Liver (tissue), 9 donors: Measurements from ENCODE around the gene POLR2L. TPM values are rescaled to one million over a fixed set of nuclear protein-coding genes. Genes with fewer than 3 reads are reported as not detected.

Experiments
- DNase-seq: peaks from one replicate; pipeline ENCODE4 v3.0.0-alpha.2; 2017; ENCODE audit warnings: low spot score
- H3K27ac ChIP-seq, 2 donors: one replicate each; pipeline ENCODE4 v1.7.0; 2013; ENCODE audit warnings: inconsistent platforms in 2 of 2, low read length in 2 of 2, control low read depth in 1 of 2, low read depth in 1 of 2, mild to moderate bottlenecking in 1 of 2
- H3K27me3 ChIP-seq, 4 donors: one replicate each; pipeline versions ENCODE4 v1.6.1 to v1.7.0; 2013; ENCODE audit warnings: low read length in 3 of 4, inconsistent platforms in 1 of 4, mild to moderate bottlenecking in 1 of 4, moderate library complexity in 1 of 4; ENCODE audit not compliant: control insufficient read depth in 4 of 4, insufficient read depth in 4 of 4
- H3K36me3 ChIP-seq, 4 donors: one replicate each; pipeline versions ENCODE4 v1.6.1 to v1.7.0; 2013; ENCODE audit warnings: low read length in 3 of 4, mild to moderate bottlenecking in 3 of 4, low read depth in 1 of 4, moderate library complexity in 1 of 4; ENCODE audit not compliant: control insufficient read depth in 4 of 4, insufficient read depth in 3 of 4
- H3K4me1 ChIP-seq, 4 donors: one replicate each; pipeline versions ENCODE4 v1.6.1 to v1.7.0; 2013; ENCODE audit warnings: low read length in 3 of 4, mild to moderate bottlenecking in 3 of 4, moderate library complexity in 1 of 4; ENCODE audit not compliant: control insufficient read depth in 4 of 4, insufficient read depth in 4 of 4
- H3K4me3 ChIP-seq, 3 donors: one replicate each; pipeline versions ENCODE4 v1.6.1 to v1.7.0; 2013; ENCODE audit warnings: low read length in 3 of 3, control low read depth in 1 of 3, low read depth in 1 of 3, mild to moderate bottlenecking in 1 of 3
- H3K9ac ChIP-seq, 2 donors: one replicate each; pipeline ENCODE4 v1.7.0; 2013; ENCODE audit warnings: low read length in 2 of 2, mild to moderate bottlenecking in 2 of 2, moderate library complexity in 2 of 2, control low read depth in 1 of 2, low read depth in 1 of 2
- H3K9me3 ChIP-seq, 4 donors: one replicate each; pipeline versions ENCODE4 v1.6.1 to v1.7.0; 2013; ENCODE audit warnings: low read length in 3 of 4; ENCODE audit not compliant: control insufficient read depth in 4 of 4
- FOXA1 ChIP-seq: IDR thresholded peaks from 2 replicates; pipeline ENCODE4 v1.6.1; 2016; ENCODE audit warnings: antibody characterized with exemption
- FOXA2 ChIP-seq: IDR thresholded peaks from 2 replicates; pipeline ENCODE4 v1.6.1; 2016; ENCODE audit warnings: antibody characterized with exemption
- HNF4G ChIP-seq: IDR thresholded peaks from 2 replicates; pipeline ENCODE4 v1.6.1; 2016; ENCODE audit warnings: antibody characterized with exemption
- JUND ChIP-seq, 2 donors: IDR thresholded peaks; 2 replicates each; pipeline ENCODE4 v1.6.1; 2016; ENCODE audit warnings: antibody characterized with exemption in 2 of 2
- NR2F2 ChIP-seq: IDR thresholded peaks from 2 replicates; pipeline ENCODE4 v1.6.1; 2016; ENCODE audit warnings: antibody characterized with exemption
- RAD21 ChIP-seq, 2 donors: IDR thresholded peaks; 2 replicates each; pipeline ENCODE4 v1.6.1; 2016; ENCODE audit warnings: antibody characterized with exemption in 2 of 2, mild to moderate bottlenecking in 2 of 2
- SP1 ChIP-seq: IDR thresholded peaks from 2 replicates; pipeline ENCODE4 v1.6.1; 2018; ENCODE audit warnings: antibody characterized with exemption, mild to moderate bottlenecking
- TAF1 ChIP-seq: conservative IDR thresholded peaks from 2 replicates; pipeline ENCODE4 v1.6.1; 2016; ENCODE audit warnings: antibody characterized with exemption, mild to moderate bottlenecking
- YY1 ChIP-seq: IDR thresholded peaks from 2 replicates; pipeline ENCODE4 v1.6.1; 2016; ENCODE audit warnings: antibody characterized with exemption, mild to moderate bottlenecking
- WGBS: extraction: QIAGEN DNeasy Blood & Tissue Kit; methylation state at CpG from one replicate; pipeline ENCODE4 v1.1.7; 2013; 5-methylcytosine and 5-hydroxymethylcytosine counted together
- polyA plus RNA-seq, 2 donors: library from polyadenylated mRNA; stranded (reverse) in 1 of 2; unstranded in 1 of 2; fragments of 200-250 nt in 1 of 2; fragments of >200 nt in 1 of 2; fragmentation: Nextera tagmentation in 1 of 2; extraction: Ambion mirVana in 1 of 2; gene quantifications; one replicate each; pipeline versions ENCODE4 v1.2.1 to v1.2.3, GENCODE V29; 2013 to 2015
- total RNA-seq, 2 donors: library from RNA; depleted of rRNA; stranded (reverse); fragments of >200 nt; gene quantifications; one replicate each; pipeline ENCODE4 v1.2.3, GENCODE V29; 2014
- TF ChIP-seq, protein P1 (sequence below): IDR thresholded peaks from 2 replicates; pipeline ENCODE4 v1.6.1; 2016; ENCODE audit warnings: antibody characterized with exemption
- TF ChIP-seq, protein P2 (sequence below): IDR thresholded peaks from 2 replicates; pipeline ENCODE4 v1.6.1; 2016; ENCODE audit warnings: antibody characterized with exemption
- TF ChIP-seq, protein P3 (sequence below): IDR thresholded peaks from 2 replicates; pipeline ENCODE4 v1.6.1; 2016; ENCODE audit warnings: antibody characterized with exemption
- TF ChIP-seq, protein P4 (sequence below): fragments of 150-350 bp; IDR thresholded peaks from 2 replicates; pipeline ENCODE4 v1.5.1; 2017; ENCODE audit warnings: improper control_type of control experiment, low read depth, low read length; ENCODE audit not compliant: missing input control
- TF ChIP-seq, protein P5 (sequence below): IDR thresholded peaks from 2 replicates; pipeline ENCODE4 v1.6.1; 2016; ENCODE audit warnings: antibody characterized with exemption, mild to moderate bottlenecking
- donor health status: healthy.
- donor health status: healthy.
- donor health status: healthy.
- donor health status: healthy.
- donor health status: healthy.

POLR2L gene
- total and polyA plus RNA-seq, 4 donors = 28.1 to 230 (median 106) TPM

DNA sequence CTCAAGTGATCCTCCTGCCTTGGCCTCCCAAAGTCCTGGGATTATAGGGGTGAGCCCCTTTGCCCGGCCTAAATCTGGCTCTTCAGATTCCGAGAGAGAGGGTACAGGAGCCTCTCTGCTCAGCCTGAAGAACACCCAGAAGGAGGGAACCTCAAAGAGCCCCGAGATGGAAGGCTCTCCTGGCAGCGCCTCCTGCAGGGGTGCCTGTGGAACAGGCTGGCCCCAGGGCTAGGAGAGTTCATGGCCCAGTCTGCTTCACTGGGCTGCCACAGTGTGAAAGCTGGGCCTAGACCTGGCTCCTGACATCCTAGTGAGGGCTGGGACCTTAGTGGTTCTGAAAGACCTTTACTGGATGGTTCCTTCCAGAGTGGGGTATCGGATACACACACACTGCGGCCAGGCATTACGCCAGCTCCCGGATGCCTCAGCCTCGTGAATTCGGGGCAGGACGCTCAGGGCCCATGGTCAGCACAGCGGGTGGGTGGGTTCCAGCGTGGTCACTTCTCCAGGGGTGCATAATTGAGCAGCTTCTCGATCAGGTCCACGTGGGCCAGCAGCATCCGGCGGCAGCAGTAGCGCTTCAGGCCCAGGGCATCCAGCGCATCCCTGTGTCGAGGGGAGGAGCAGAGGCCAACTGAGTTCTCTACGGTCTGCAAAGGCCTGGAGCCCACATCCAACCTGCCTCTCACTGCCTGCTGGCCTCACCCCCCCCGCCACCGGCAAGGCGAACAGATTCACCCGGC lies 2.3 kb downstream of the POLR2L start:
- peaks cover 5 to 28% (median 11%) of the 10 kb centered on the region in 4 donors for H3K36me3 ChIP-seq
- TF ChIP-seq RAD21 (IDR thresholded peaks at IDR 0.05) = peak in 1 of 2 donors; percentile 7
- TF ChIP-seq, protein P1, sequence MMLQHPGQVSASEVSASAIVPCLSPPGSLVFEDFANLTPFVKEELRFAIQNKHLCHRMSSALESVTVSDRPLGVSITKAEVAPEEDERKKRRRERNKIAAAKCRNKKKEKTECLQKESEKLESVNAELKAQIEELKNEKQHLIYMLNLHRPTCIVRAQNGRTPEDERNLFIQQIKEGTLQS = no peak
- no peaks in the 10 kb centered on the region for H3K9me3 ChIP-seq
- H3K9ac ChIP-seq = no peak overlapping the region
- H3K27me3 ChIP-seq = no peaks in the 10 kb centered on the region
- DNase-seq = no peak
- H3K27ac ChIP-seq = no peak overlapping the region
- H3K4me3 ChIP-seq = no peak overlapping the region
- 88% methylated on average over 25 of the region's 25 CpGs for WGBS
- H3K4me1 ChIP-seq = peaks cover 28 to 55% (median 38%) of the 10 kb centered on the region in 4 donors

DNA sequence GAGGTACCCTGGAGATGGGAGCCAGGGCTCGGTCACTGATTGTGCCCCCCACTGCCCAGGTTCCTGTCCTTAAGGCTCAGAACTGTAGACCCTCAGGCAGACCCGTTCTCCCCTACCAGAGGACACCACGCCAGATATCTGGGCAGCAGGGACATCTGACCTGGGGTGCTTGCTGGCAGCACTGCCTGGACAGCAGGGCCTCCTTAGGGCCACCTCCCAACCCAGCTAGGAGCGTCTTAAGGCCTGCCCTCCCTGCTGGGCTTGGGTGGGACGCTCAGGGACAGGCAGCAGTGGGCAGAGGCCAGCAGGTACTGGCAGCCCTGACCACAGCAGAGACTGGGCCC lies 3.1 kb downstream of the POLR2L start:
- DNase-seq = no peak
- no peaks in the 10 kb centered on the region for H3K9me3 ChIP-seq
- no peak overlapping the region for H3K9ac ChIP-seq
- H3K4me1 ChIP-seq = peaks cover 31 to 56% (median 39%) of the 10 kb centered on the region in 4 donors
- no peak overlapping the region for H3K27ac ChIP-seq
- TF ChIP-seq FOXA2 (no peak), NR2F2 (no peak), HNF4G (no peak), YY1 (no peak), TAF1 (no peak), FOXA1 (no peak), SP1 (no peak), JUND (IDR thresholded peaks at IDR 0.05) (no peak)
- TF ChIP-seq, protein P2, sequence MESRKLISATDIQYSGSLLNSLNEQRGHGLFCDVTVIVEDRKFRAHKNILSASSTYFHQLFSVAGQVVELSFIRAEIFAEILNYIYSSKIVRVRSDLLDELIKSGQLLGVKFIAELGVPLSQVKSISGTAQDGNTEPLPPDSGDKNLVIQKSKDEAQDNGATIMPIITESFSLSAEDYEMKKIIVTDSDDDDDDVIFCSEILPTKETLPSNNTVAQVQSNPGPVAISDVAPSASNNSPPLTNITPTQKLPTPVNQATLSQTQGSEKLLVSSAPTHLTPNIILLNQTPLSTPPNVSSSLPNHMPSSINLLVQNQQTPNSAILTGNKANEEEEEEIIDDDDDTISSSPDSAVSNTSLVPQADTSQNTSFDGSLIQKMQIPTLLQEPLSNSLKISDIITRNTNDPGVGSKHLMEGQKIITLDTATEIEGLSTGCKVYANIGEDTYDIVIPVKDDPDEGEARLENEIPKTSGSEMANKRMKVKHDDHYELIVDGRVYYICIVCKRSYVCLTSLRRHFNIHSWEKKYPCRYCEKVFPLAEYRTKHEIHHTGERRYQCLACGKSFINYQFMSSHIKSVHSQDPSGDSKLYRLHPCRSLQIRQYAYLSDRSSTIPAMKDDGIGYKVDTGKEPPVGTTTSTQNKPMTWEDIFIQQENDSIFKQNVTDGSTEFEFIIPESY = no peak
- TF ChIP-seq, protein P3, sequence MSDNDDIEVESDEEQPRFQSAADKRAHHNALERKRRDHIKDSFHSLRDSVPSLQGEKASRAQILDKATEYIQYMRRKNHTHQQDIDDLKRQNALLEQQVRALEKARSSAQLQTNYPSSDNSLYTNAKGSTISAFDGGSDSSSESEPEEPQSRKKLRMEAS = no peak
- TF ChIP-seq, protein P4, sequence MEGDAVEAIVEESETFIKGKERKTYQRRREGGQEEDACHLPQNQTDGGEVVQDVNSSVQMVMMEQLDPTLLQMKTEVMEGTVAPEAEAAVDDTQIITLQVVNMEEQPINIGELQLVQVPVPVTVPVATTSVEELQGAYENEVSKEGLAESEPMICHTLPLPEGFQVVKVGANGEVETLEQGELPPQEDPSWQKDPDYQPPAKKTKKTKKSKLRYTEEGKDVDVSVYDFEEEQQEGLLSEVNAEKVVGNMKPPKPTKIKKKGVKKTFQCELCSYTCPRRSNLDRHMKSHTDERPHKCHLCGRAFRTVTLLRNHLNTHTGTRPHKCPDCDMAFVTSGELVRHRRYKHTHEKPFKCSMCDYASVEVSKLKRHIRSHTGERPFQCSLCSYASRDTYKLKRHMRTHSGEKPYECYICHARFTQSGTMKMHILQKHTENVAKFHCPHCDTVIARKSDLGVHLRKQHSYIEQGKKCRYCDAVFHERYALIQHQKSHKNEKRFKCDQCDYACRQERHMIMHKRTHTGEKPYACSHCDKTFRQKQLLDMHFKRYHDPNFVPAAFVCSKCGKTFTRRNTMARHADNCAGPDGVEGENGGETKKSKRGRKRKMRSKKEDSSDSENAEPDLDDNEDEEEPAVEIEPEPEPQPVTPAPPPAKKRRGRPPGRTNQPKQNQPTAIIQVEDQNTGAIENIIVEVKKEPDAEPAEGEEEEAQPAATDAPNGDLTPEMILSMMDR = no peak
- TF ChIP-seq, protein P5, sequence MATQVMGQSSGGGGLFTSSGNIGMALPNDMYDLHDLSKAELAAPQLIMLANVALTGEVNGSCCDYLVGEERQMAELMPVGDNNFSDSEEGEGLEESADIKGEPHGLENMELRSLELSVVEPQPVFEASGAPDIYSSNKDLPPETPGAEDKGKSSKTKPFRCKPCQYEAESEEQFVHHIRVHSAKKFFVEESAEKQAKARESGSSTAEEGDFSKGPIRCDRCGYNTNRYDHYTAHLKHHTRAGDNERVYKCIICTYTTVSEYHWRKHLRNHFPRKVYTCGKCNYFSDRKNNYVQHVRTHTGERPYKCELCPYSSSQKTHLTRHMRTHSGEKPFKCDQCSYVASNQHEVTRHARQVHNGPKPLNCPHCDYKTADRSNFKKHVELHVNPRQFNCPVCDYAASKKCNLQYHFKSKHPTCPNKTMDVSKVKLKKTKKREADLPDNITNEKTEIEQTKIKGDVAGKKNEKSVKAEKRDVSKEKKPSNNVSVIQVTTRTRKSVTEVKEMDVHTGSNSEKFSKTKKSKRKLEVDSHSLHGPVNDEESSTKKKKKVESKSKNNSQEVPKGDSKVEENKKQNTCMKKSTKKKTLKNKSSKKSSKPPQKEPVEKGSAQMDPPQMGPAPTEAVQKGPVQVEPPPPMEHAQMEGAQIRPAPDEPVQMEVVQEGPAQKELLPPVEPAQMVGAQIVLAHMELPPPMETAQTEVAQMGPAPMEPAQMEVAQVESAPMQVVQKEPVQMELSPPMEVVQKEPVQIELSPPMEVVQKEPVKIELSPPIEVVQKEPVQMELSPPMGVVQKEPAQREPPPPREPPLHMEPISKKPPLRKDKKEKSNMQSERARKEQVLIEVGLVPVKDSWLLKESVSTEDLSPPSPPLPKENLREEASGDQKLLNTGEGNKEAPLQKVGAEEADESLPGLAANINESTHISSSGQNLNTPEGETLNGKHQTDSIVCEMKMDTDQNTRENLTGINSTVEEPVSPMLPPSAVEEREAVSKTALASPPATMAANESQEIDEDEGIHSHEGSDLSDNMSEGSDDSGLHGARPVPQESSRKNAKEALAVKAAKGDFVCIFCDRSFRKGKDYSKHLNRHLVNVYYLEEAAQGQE = no peak
- peaks cover 5 to 28% (median 11%) of the 10 kb centered on the region in 4 donors for H3K36me3 ChIP-seq
- no peaks in the 10 kb centered on the region for H3K27me3 ChIP-seq
- WGBS = 95% methylated on average over 5 of the region's 5 CpGs
- H3K4me3 ChIP-seq = no peak overlapping the region
